K562 (cell line): ENCODE measurements around the gene FAXC. TPM values are rescaled to one million over a fixed set of nuclear protein-coding genes. Genes with fewer than 3 reads are reported as not detected.

Source experiments
- ATAC-seq: fragments of 200-7000 bp; cut with Tn5 transposase; 3 replicates; pipeline ENCODE4 v1.9.1; 2020; ENCODE audit warnings: moderate library complexity
- Bru-seq: library from RNA; stranded (reverse); fragments of 400-500 nt; gene quantifications from one replicate; lab custom pipeline; 2021; lab: Mats Ljungman, UMichigan
- BruChase-seq, 2 experiments: library from RNA; stranded (reverse); fragments of 400-500 nt; gene quantifications; one replicate each; lab custom pipeline; 2021; lab: Mats Ljungman, UMichigan
- BruUV-seq: library from RNA; stranded (reverse); fragments of 400-500 nt; replicated peaks from 2 replicates; lab custom pipeline; 2021; lab: Mats Ljungman, UMichigan
- CTCF ChIA-PET: fragments of 300-600 bp; formaldehyde crosslinking; extraction: SDS; loops from one replicate; lab custom pipeline; 2021; ENCODE audit warnings: low intra/inter-chr PET ratio; lab: Yijun Ruan, JAX
- POLR2A ChIA-PET: fragments of 300-600, 350-650 bp; sonication (Branson Sonifier 250); formaldehyde crosslinking; extraction: SDS; loops from one replicate; lab custom pipeline; 2021; ENCODE audit warnings: antibody characterized with exemption, inconsistent platforms; lab: Yijun Ruan, JAX
- DNase-seq, 4 experiments: peaks; one replicate each; pipeline versions ENCODE4 v3.0.0 to v3.0.0-alpha.2; 2011 to 2018; ENCODE audit warnings: low spot score in 3 of 4, mixed read lengths in 3 of 4; ENCODE audit errors: extremely low read depth in 1 of 4
- FAIRE-seq: peaks from 2 replicates; lab custom pipeline; 2011; peaks lifted over from hg19 to GRCh38; lab: Jason Lieb, UNC
- H2AFZ ChIP-seq: 2 replicates; pipeline ENCODE4 v1.6.0; 2011; ENCODE audit warnings: low read depth, low read length, control low read depth, inconsistent platforms
- H3K27ac ChIP-seq: fragments of 200-600 bp; 3 replicates; pipeline ENCODE4 v1.8.0; 2011; ENCODE audit warnings: low read depth, mild to moderate bottlenecking, control low read depth, inconsistent platforms, low read length, moderate library complexity, mixed read lengths; ENCODE audit errors: extremely low read depth
- H3K27me3 ChIP-seq, 2 experiments: fragments of 300-600 bp in 1 of 2; 2 replicates in 1 of 2; 3 replicates in 1 of 2; pipeline versions ENCODE4 v1.6.0 to v1.8.0; 2011; ENCODE audit warnings: inconsistent platforms in 2 of 2, low read length in 2 of 2, mild to moderate bottlenecking in 1 of 2, mixed read lengths in 1 of 2, moderate library complexity in 1 of 2; ENCODE audit not compliant: control insufficient read depth in 2 of 2, insufficient read depth in 2 of 2
- H3K36me3 ChIP-seq: fragments of 300-600 bp; 3 replicates; pipeline ENCODE4 v1.8.0; 2011; ENCODE audit warnings: mild to moderate bottlenecking, low read length, inconsistent platforms; ENCODE audit not compliant: control insufficient read depth, insufficient read depth
- H3K4me1 ChIP-seq, 2 experiments: fragments of 200-600 bp in 1 of 2; replicated peaks in 1 of 2; 2 replicates in 1 of 2; 3 replicates in 1 of 2; pipeline versions ENCODE4 v1.5.1 to v1.8.0; 2011; ENCODE audit warnings: inconsistent platforms in 2 of 2, low read length in 2 of 2, mild to moderate bottlenecking in 1 of 2, mixed read lengths in 1 of 2, moderate library complexity in 1 of 2; ENCODE audit not compliant: control insufficient read depth in 2 of 2, insufficient read depth in 2 of 2
- H3K4me2 ChIP-seq: 2 replicates; pipeline ENCODE4 v1.6.1; 2011; ENCODE audit warnings: low read length, control low read depth, inconsistent platforms, mixed read lengths; ENCODE audit not compliant: insufficient read depth
- H3K4me3 ChIP-seq: fragments of 200-600 bp; sonication (generic), shearing (Covaris generic); 2 replicates; pipeline ENCODE4 v1.5.1; 2016; ENCODE audit warnings: control low read depth, inconsistent platforms
- H3K79me2 ChIP-seq: fragments of 200-600 bp; 3 replicates; pipeline ENCODE4 v1.8.0; 2011; ENCODE audit warnings: low read length, inconsistent platforms; ENCODE audit not compliant: control insufficient read depth, insufficient read depth
- H3K9ac ChIP-seq, 2 experiments: 2 replicates each; pipeline versions ENCODE4 v1.6.0 to v1.6.1; 2011; ENCODE audit warnings: low read depth in 2 of 2, low read length in 2 of 2, control low read depth in 1 of 2, inconsistent platforms in 1 of 2, mild to moderate bottlenecking in 1 of 2, mixed read lengths in 1 of 2; ENCODE audit not compliant: insufficient read depth in 1 of 2
- H3K9me1 ChIP-seq: one replicate; pipeline ENCODE4 v1.6.0; 2011; ENCODE audit warnings: inconsistent platforms, mild to moderate bottlenecking, low read length, moderate library complexity; ENCODE audit not compliant: control insufficient read depth, insufficient read depth
- H3K9me3 ChIP-seq: replicated peaks from 2 replicates; pipeline ENCODE4 v1.5.1; 2011; ENCODE audit warnings: low read depth, low read length, inconsistent platforms; ENCODE audit not compliant: control insufficient read depth, insufficient read depth
- H4K20me1 ChIP-seq: replicated peaks from 2 replicates; pipeline ENCODE4 v1.6.1; 2011; ENCODE audit warnings: low read length, inconsistent platforms, mixed read lengths; ENCODE audit not compliant: control insufficient read depth, insufficient read depth
- CHD2 ChIP-seq: IDR thresholded peaks from 2 replicates; pipeline ENCODE4 v1.6.1; 2011; ENCODE audit warnings: low read depth, low read length
- CTCF ChIP-seq, 3 experiments: IDR thresholded peaks in 2 of 3; conservative IDR thresholded peaks in 1 of 3; 2 replicates each; pipeline ENCODE4 v1.5.1; 2011 to 2012; ENCODE audit warnings: low read length in 3 of 3, mild to moderate bottlenecking in 3 of 3, control low read depth in 2 of 3, improper control_type of control experiment in 1 of 3, inconsistent platforms in 1 of 3, low read depth in 1 of 3, mixed read lengths in 1 of 3, moderate library complexity in 1 of 3; ENCODE audit not compliant: insufficient read depth in 2 of 3
- PTBP1 ChIP-seq: fragments of 200-400 bp; formaldehyde crosslinking; IDR thresholded peaks from 2 replicates; pipeline ENCODE4 v1.6.1; 2017; ENCODE audit warnings: low read depth, low read length
- SIN3A ChIP-seq, 2 experiments: fragments of 150-350 bp in 1 of 2; IDR thresholded peaks; 2 replicates each; pipeline ENCODE4 v1.6.1; 2011 to 2016; ENCODE audit warnings: borderline replicate concordance in 2 of 2, low read depth in 2 of 2, low read length in 2 of 2, mild to moderate bottlenecking in 2 of 2, moderate library complexity in 2 of 2; ENCODE audit not compliant: control insufficient read depth in 1 of 2
- SMARCE1 ChIP-seq: fragments of 450-650 bp; IDR thresholded peaks from 2 replicates; pipeline ENCODE4 v1.7.1; 2016; ENCODE audit warnings: mild to moderate bottlenecking
- SRSF9 ChIP-seq: fragments of 200-400 bp; formaldehyde crosslinking; IDR thresholded peaks from 2 replicates; pipeline ENCODE4 v1.6.1; 2017; ENCODE audit warnings: low read depth, low read length, borderline replicate concordance
- VEZF1 ChIP-seq: fragments of 200-800 bp; sonication (Bioruptor generic); IDR thresholded peaks from 2 replicates; pipeline ENCODE4 v1.6.1; 2017; ENCODE audit warnings: missing genetic modification characterization, missing compliant biosample characterization
- WHSC1 ChIP-seq: IDR thresholded peaks from one replicate; pipeline ENCODE4 v1.6.1; 2012; ENCODE audit warnings: low read length, control low read depth, inconsistent platforms
- ZNF384 ChIP-seq: IDR thresholded peaks from 2 replicates; pipeline ENCODE4 v1.6.1; 2012; ENCODE audit warnings: low read depth, low read length, improper control_type of control experiment
- WGBS: fragments of 100-300 bp; shearing (Covaris generic); methylation state at CpG from one replicate; pipeline ENCODE4 v1.1.6; 2016; ENCODE audit warnings: low coverage, mixed read lengths; ENCODE audit not compliant: insufficient coverage; ENCODE audit errors: missing lambda C conversion rate; 5-methylcytosine and 5-hydroxymethylcytosine counted together
- in situ Hi-C: fragments of 300-500 bp; cut with MboI; formaldehyde crosslinking; loops from 4 replicates; pipeline ENCODE4 v1.15.0; 2018; ENCODE audit warnings: inconsistent platforms, mixed read lengths
- intact Hi-C: fragments of 100-400 bp; cut with micrococcal nuclease; formaldehyde crosslinking; loops from 2 replicates; pipeline ENCODE4 v1.14.2; 2022
- long read RNA-seq, 3 experiments: library from polyadenylated mRNA in 2 of 3; library from RNA in 1 of 3; unstranded in 2 of 3; stranded (forward) in 1 of 3; transcript quantifications; one replicate each; pipeline ENCODE4 v2.0.0, GENCODE V29; 2019 to 2022
- polyA minus RNA-seq, 3 experiments: library from RNA; depleted of rRNA, polyadenylated mRNA; stranded (reverse); fragments of >200 nt; gene quantifications; 2 replicates each; pipeline ENCODE4 v1.2.3, GENCODE V29; 2011
- polyA plus RNA-seq, 8 experiments: library from polyadenylated mRNA; depleted of rRNA in 4 of 8; stranded (reverse) in 5 of 8; unstranded in 3 of 8; fragments of >200 nt; fragmentation: Nextera tagmentation in 2 of 8; fragmentation: Illumina TruSeq in 1 of 8; extraction: Ambion mirVana in 2 of 8; extraction: Trizol in 1 of 8; gene quantifications; 2 replicates each; pipeline versions ENCODE4 v1.2.1 to v1.2.3, GENCODE V29; 2011 to 2014; ENCODE audit warnings: inconsistent platforms in 1 of 8, missing spikeins in 1 of 8
- total RNA-seq, 7 experiments: library from RNA; depleted of rRNA in 6 of 7; stranded (reverse); fragments of >200 nt in 6 of 7; fragmentation: Illumina TruSeq in 2 of 7; extraction: Trizol in 2 of 7; gene quantifications; 2 replicates each; pipeline versions ENCODE4 v1.2.1 to v1.2.3, GENCODE V29; 2011 to 2021; ENCODE audit warnings: low replicate concordance in 1 of 7

Gene FAXC
- total RNA-seq (2011; cell fraction: chromatin; rRNA removed; ENCODE audit: low replicate concordance) = 0.32 TPM in 1 of 2 replicates, not detected in the other
- total RNA-seq (2011; cell fraction: nucleolus; rRNA removed) = not detected in 2 replicates
- 0.37 TPM in 1 of 2 replicates, not detected in the other for total RNA-seq (2011; cell fraction: nucleoplasm; rRNA removed)
- 0.04 TPM in 1 of 2 replicates, not detected in the other for total RNA-seq (2014; rRNA removed)
- total RNA-seq (2014; rRNA removed; fragmentation: Illumina TruSeq; extraction: Trizol) = not detected in 2 replicates
- not detected in 2 replicates for total RNA-seq (2015; rRNA removed; fragmentation: Illumina TruSeq; extraction: Trizol)
- not detected in 2 replicates for total RNA-seq (2021)
- polyA plus RNA-seq (2011; rRNA removed) = 0.40 TPM in 1 of 2 replicates, not detected in the other
- 0.10 TPM in 1 of 2 replicates, not detected in the other for polyA plus RNA-seq (2011; cell fraction: cytosol; rRNA removed)
- 0.01 and 0.34 TPM in 2 replicates for polyA plus RNA-seq (2011; cell fraction: nucleus; rRNA removed)
- polyA plus RNA-seq (2012) = 0.17 and 0.18 TPM in 2 replicates
- 0.06 and 0.22 TPM in 2 replicates for polyA plus RNA-seq (2014; fragmentation: Illumina TruSeq; extraction: Trizol)
- under 1 TPM; 0.13 to 0.14 TPM for polyA plus RNA-seq (2014; fragmentation: Nextera tagmentation; extraction: Ambion mirVana)
- 0.19 TPM in 1 of 2 replicates, not detected in the other for polyA plus RNA-seq (2014; rRNA removed)
- polyA minus RNA-seq (2011; rRNA and poly(A)+ RNA removed) = 0.03 and 0.35 TPM in 2 replicates
- not detected in 2 replicates for polyA minus RNA-seq (2011; cell fraction: cytosol; rRNA and poly(A)+ RNA removed)
- polyA minus RNA-seq (2011; cell fraction: nucleus; rRNA and poly(A)+ RNA removed) = 0.11 TPM in 1 of 2 replicates, not detected in the other
- Bru-seq, nascent RNA = percentile 20 among the genes with signal in this experiment
- percentile 24 among the genes with signal in this experiment for BruChase-seq, experiment 1, labeled RNA remaining after a 2-hour chase
- percentile 21 among the genes with signal in this experiment for BruChase-seq, experiment 2, labeled RNA remaining after a 6-hour chase
- long read RNA-seq, experiment 1 = 0 reads
- long read RNA-seq, experiment 2 = 0 reads
- long read RNA-seq, experiment 3 = 0 reads

GRCh38 chr6:99349171-99350141, at the start of gene FAXC:
FAXC (minus strand) TSS chr6:99349674; CDS start chr6:99349372, 302 bp downstream.
- Histone ChIP-seq H4K20me1 (no peaks in the 10 kb centered on the region; the same call in 1 of the 2 replicates), H3K9me3 (no peaks in the 10 kb centered on the region), H3K36me3 (no peaks in the 10 kb centered on the region), H3K27ac (no peak within 1 kb of the TSS), H3K4me3 (peak within 1 kb of the TSS; percentile 45), H3K9me1 (no peaks in the 10 kb centered on the region), H3K4me2 (peak within 1 kb of the TSS; percentile 55), H3K4me1 (peaks cover 0 to 13% of the 10 kb centered on the region in 2 experiments; a peak in 2 of 5 replicates), H3K27me3 (peaks cover 18 to 43% of the 10 kb centered on the region in 2 experiments; a peak in 4 of 5 replicates), H3K79me2 (no peaks in the 10 kb centered on the region), H3K9ac (peak within 1 kb of the TSS in 1 of 2 experiments; percentile 77; a peak in 1 of 4 replicates), H2AFZ (peak within 1 kb of the TSS; percentile 64)
- 4% methylated on average over 45 of the region's 108 CpGs for WGBS
- FAIRE-seq (no peak), ATAC-seq (peak; percentile 84), DNase-seq (peak; percentile 28 to 41 (median 38))
- in situ Hi-C loops = loop anchor here (25.0 kb wide), 1 partner anchor 388 kb away; no protein-coding TSS in a partner anchor
- BruUV-seq = no TSS peak
- intact Hi-C loops = loop anchor here (5.0 kb wide), 1 partner anchor 78 kb away; the partner anchor contains the start of gene PNISR
- POLR2A ChIA-PET = interaction anchor here (0.7 to 0.9 kb wide), 2 partner anchors 11 to 27 kb away, joined by 3 read pairs; no protein-coding TSS in a partner anchor
- CTCF ChIA-PET = no interaction called here
- TF ChIP-seq PTBP1 (no peak), WHSC1 (no peak), SIN3A (IDR thresholded peaks at IDR 0.05; ENCODE audit: borderline replicate concordance in 2 of 2, control insufficient read depth in 1 of 2, low read depth in 2 of 2, low read length in 2 of 2) (no peak), SRSF9 (no peak), ZNF384 (no peak), CTCF (IDR thresholded peaks at IDR 0.05 in 2 of 3, conservative IDR thresholded peaks at IDR 0.05 in 1 of 3; ENCODE audit: insufficient read depth in 2 of 3, low read depth in 1 of 3, low read length in 3 of 3) (peak in 2 of 3 experiments; percentile 5 to 28; a peak in 1 of 6 replicates), CHD2 (no peak), SMARCE1 (no peak), VEZF1 (peak; percentile 45; the same call in 1 of the 2 replicates)
